ENCODE results near the gene CARMIL1. TPM values are rescaled to one million over a fixed set of nuclear protein-coding genes. Genes with fewer than 3 reads are reported as not detected.

CARMIL1 gene
- total RNA-seq, 1 experiment from 2014 or later: 25.2 TPM

- H3K9me3 Mint-ChIP-seq (ENCODE audit: unreplicated experiment): no peaks in the 10 kb centered on the region
- intact Hi-C loops (cut with micrococcal nuclease): no loop called here
- TF ChIP-seq CTCF (IDR thresholded peaks at IDR 0.05; ENCODE audit: unreplicated experiment): no peak
- no TSS peak for BruUV-seq (replicated peaks)
- DNase-seq (ENCODE audit: unreplicated experiment): no peak
- H3K27ac Mint-ChIP-seq (ENCODE audit: low read depth, unreplicated experiment): no peak overlapping the region
- H3K4me1 Mint-ChIP-seq (ENCODE audit: insufficient read depth, unreplicated experiment): no peaks in the 10 kb centered on the region
- POLR2A ChIA-PET: no interaction called here
- H3K27me3 Mint-ChIP-seq (ENCODE audit: insufficient read depth, unreplicated experiment): no peaks in the 10 kb centered on the region
- H3K36me3 Mint-ChIP-seq (ENCODE audit: insufficient read depth, unreplicated experiment): no peaks in the 10 kb centered on the region
- no peak overlapping the region for H3K4me3 Mint-ChIP-seq (ENCODE audit: unreplicated experiment)
- CTCF ChIA-PET: no interaction called here
These were observed 130.9 kb downstream of the CARMIL1 start for GRCh38 chr6:25410102-25410501.

- peaks cover 6% of the 10 kb centered on the region for H3K36me3 Mint-ChIP-seq (ENCODE audit: insufficient read depth, unreplicated experiment)
- POLR2A ChIA-PET: no interaction called here
These were observed 132.3 kb downstream of the CARMIL1 start for GRCh38 chr6:25411316-25411950.

GRCh38 chr6:25413207-25413905 is 134.2 kb downstream of the CARMIL1 start:
- ChIA-PET CTCF (interaction anchor here (1.0 to 1.3 kb wide), 3 partner anchors 14 to 135 kb away, joined by 3 to 4 read pairs (median 3); no protein-coding TSS in a partner anchor), POLR2A (interaction anchor here (0.7 to 1.3 kb wide), 3 partner anchors 13 to 24 kb away, joined by 3 to 4 read pairs (median 4); no protein-coding TSS in a partner anchor)
- intact Hi-C loops (cut with micrococcal nuclease): no loop called here
- Mint-ChIP-seq H3K9me3 (ENCODE audit: unreplicated experiment) (no peaks in the 10 kb centered on the region), H3K4me3 (ENCODE audit: unreplicated experiment) (no peak overlapping the region), H3K36me3 (ENCODE audit: insufficient read depth, unreplicated experiment) (peaks cover 6% of the 10 kb centered on the region), H3K27me3 (ENCODE audit: insufficient read depth, unreplicated experiment) (no peaks in the 10 kb centered on the region), H3K4me1 (ENCODE audit: insufficient read depth, unreplicated experiment) (peaks cover 14% of the 10 kb centered on the region), H3K27ac (ENCODE audit: low read depth, unreplicated experiment) (no peak overlapping the region)
- TF ChIP-seq CTCF (IDR thresholded peaks at IDR 0.05; ENCODE audit: unreplicated experiment): no peak
- BruUV-seq (replicated peaks): no TSS peak
- DNase-seq (ENCODE audit: unreplicated experiment): no peak

More at GRCh38 chr6:25411316-25411950, 132.3 kb downstream of the CARMIL1 start:
- Mint-ChIP-seq H3K27me3 (ENCODE audit: insufficient read depth, unreplicated experiment) (no peaks in the 10 kb centered on the region), H3K4me3 (ENCODE audit: unreplicated experiment) (no peak overlapping the region), H3K27ac (ENCODE audit: low read depth, unreplicated experiment) (no peak overlapping the region), H3K4me1 (ENCODE audit: insufficient read depth, unreplicated experiment) (peaks cover 9% of the 10 kb centered on the region), H3K9me3 (ENCODE audit: unreplicated experiment) (no peaks in the 10 kb centered on the region)
- no peak for TF ChIP-seq CTCF (IDR thresholded peaks at IDR 0.05; ENCODE audit: unreplicated experiment)
- DNase-seq (ENCODE audit: unreplicated experiment): no peak
- no TSS peak for BruUV-seq (replicated peaks)
- CTCF ChIA-PET: interaction anchor here (0.6 kb wide), 1 partner anchor 14 kb away, joined by 6 read pairs; no protein-coding TSS in a partner anchor
- intact Hi-C loops (cut with micrococcal nuclease): no loop called here

- Mint-ChIP-seq H3K4me3 (ENCODE audit: unreplicated experiment) (no peak overlapping the region), H3K9me3 (ENCODE audit: unreplicated experiment) (no peaks in the 10 kb centered on the region), H3K27ac (ENCODE audit: low read depth, unreplicated experiment) (no peak overlapping the region), H3K36me3 (ENCODE audit: insufficient read depth, unreplicated experiment) (peaks cover 6% of the 10 kb centered on the region), H3K27me3 (ENCODE audit: insufficient read depth, unreplicated experiment) (no peaks in the 10 kb centered on the region), H3K4me1 (ENCODE audit: insufficient read depth, unreplicated experiment) (peaks cover 14% of the 10 kb centered on the region)
- no TSS peak for BruUV-seq (replicated peaks)
- ChIA-PET CTCF (interaction anchor here (1.3 kb wide), 1 partner anchor 13 kb away, joined by 3 read pairs; no protein-coding TSS in a partner anchor), POLR2A (interaction anchor here (0.7 to 1.1 kb wide), 2 partner anchors 15 to 25 kb away, joined by 4 read pairs; no protein-coding TSS in a partner anchor)
- TF ChIP-seq CTCF (IDR thresholded peaks at IDR 0.05; ENCODE audit: unreplicated experiment): no peak
- intact Hi-C loops (cut with micrococcal nuclease): no loop called here
- no peak for DNase-seq (ENCODE audit: unreplicated experiment)
These were observed 135.0 kb downstream of the CARMIL1 start for GRCh38 chr6:25414168-25414567.
